Measurements from ENCODE around the gene CORO6. TPM values are rescaled to one million over a fixed set of nuclear protein-coding genes. Genes with fewer than 3 reads are reported as not detected.

Gene CORO6
- total and polyA plus RNA-seq, 2 of the 13 experiments (the other 11 are each of a cell fraction or from before 2014, with no cell fraction given): 0.42 to 0.82 TPM

DNA sequence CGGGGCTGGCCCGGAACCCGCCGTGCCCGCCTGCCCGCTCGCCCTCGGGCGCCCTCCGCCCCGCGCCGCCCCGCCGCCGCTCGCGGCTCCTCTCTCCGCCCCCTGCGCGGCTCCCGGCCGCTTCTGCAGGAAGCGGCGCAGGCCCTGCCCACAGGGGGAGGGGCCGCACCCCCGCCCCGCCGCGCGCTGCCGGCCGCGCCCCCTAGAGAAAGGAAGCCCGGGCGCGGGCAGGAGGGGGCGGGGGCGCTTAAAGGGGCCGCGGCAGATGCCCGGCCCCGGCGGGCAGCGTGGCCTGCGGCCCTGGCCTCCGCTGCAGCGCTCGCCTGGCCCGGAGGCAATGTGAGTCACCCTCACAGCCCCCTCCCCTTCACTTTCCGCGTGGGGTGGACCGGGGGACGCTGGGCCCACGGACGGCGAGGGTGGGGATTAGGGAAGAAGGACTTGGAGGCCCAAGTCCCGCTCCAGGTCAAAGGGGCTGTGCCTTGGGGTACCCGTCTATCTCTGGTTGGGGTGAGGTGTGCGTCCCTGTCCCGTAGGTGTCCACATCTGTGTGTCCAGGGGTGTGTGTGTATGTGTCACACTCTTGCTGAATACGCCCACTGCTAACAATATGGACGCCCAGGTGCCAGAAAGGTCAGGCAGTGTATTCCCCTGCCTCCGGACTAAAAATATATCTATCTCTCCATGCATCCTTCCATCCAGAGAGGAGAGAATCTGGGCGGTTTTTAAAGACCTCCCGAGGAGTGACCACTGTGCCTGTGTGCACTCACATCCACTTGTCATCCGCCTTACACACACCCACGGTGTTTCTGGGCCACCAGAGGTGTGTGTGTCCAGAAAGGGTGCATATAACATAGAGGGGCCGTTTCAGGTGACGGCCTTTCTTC, 32.9 kb downstream of the CORO6 start, which contains the start of gene GIT1 (continued):
- TF ChIP-seq, protein P1, sequence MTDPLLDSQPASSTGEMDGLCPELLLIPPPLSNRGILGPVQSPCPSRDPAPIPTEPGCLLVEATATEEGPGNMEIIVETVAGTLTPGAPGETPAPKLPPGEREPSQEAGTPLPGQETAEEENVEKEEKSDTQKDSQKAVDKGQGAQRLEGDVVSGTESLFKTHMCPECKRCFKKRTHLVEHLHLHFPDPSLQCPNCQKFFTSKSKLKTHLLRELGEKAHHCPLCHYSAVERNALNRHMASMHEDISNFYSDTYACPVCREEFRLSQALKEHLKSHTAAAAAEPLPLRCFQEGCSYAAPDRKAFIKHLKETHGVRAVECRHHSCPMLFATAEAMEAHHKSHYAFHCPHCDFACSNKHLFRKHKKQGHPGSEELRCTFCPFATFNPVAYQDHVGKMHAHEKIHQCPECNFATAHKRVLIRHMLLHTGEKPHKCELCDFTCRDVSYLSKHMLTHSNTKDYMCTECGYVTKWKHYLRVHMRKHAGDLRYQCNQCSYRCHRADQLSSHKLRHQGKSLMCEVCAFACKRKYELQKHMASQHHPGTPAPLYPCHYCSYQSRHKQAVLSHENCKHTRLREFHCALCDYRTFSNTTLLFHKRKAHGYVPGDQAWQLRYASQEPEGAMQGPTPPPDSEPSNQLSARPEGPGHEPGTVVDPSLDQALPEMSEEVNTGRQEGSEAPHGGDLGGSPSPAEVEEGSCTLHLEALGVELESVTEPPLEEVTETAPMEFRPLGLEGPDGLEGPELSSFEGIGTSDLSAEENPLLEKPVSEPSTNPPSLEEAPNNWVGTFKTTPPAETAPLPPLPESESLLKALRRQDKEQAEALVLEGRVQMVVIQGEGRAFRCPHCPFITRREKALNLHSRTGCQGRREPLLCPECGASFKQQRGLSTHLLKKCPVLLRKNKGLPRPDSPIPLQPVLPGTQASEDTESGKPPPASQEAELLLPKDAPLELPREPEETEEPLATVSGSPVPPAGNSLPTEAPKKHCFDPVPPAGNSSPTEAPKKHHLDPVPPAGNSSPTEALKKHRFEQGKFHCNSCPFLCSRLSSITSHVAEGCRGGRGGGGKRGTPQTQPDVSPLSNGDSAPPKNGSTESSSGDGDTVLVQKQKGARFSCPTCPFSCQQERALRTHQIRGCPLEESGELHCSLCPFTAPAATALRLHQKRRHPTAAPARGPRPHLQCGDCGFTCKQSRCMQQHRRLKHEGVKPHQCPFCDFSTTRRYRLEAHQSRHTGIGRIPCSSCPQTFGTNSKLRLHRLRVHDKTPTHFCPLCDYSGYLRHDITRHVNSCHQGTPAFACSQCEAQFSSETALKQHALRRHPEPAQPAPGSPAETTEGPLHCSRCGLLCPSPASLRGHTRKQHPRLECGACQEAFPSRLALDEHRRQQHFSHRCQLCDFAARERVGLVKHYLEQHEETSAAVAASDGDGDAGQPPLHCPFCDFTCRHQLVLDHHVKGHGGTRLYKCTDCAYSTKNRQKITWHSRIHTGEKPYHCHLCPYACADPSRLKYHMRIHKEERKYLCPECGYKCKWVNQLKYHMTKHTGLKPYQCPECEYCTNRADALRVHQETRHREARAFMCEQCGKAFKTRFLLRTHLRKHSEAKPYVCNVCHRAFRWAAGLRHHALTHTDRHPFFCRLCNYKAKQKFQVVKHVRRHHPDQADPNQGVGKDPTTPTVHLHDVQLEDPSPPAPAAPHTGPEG (CRISPR knock-in tag; IDR thresholded peaks at IDR 0.05): no peak
- TF ChIP-seq TEAD3 (CRISPR knock-in tag; optimal IDR thresholded peaks at IDR 0.05; ENCODE audit: borderline replicate concordance) (no peak), ARNT2 (CRISPR knock-in tag; IDR thresholded peaks at IDR 0.05; ENCODE audit: low read depth) (peak; percentile 58; the same call in 1 of the 2 replicates), SAP130 (CRISPR knock-in tag; IDR thresholded peaks at IDR 0.05; ENCODE audit: low read depth) (peak; percentile 61), ZFP36L2 (CRISPR knock-in tag; IDR thresholded peaks at IDR 0.05) (no peak), SUZ12 (IDR thresholded peaks at IDR 0.05; ENCODE audit: low read depth, low read length) (no peak), HOXD1 (CRISPR knock-in tag; IDR thresholded peaks at IDR 0.05) (no peak), ADNP (CRISPR knock-in tag; IDR thresholded peaks at IDR 0.05) (no peak), WIZ (CRISPR knock-in tag; IDR thresholded peaks at IDR 0.05) (no peak), ZNF782 (CRISPR knock-in tag; IDR thresholded peaks at IDR 0.05; ENCODE audit: borderline replicate concordance) (no peak), ZNF12 (CRISPR knock-in tag; IDR thresholded peaks at IDR 0.05) (no peak), ZNF552 (CRISPR knock-in tag; IDR thresholded peaks at IDR 0.05; ENCODE audit: borderline replicate concordance) (no peak), MXD4 (CRISPR knock-in tag; IDR thresholded peaks at IDR 0.05) (no peak; the same call in 1 of the 2 replicates)
- TF ChIP-seq, protein P2, sequence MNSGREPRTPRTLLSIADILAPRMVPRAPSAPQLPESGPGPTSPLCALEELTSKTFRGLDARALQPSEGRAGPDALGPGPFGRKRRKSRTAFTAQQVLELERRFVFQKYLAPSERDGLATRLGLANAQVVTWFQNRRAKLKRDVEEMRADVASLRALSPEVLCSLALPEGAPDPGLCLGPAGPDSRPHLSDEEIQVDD (CRISPR knock-in tag; IDR thresholded peaks at IDR 0.05; ENCODE audit: borderline replicate concordance): no peak
- TF ChIP-seq, protein P3, sequence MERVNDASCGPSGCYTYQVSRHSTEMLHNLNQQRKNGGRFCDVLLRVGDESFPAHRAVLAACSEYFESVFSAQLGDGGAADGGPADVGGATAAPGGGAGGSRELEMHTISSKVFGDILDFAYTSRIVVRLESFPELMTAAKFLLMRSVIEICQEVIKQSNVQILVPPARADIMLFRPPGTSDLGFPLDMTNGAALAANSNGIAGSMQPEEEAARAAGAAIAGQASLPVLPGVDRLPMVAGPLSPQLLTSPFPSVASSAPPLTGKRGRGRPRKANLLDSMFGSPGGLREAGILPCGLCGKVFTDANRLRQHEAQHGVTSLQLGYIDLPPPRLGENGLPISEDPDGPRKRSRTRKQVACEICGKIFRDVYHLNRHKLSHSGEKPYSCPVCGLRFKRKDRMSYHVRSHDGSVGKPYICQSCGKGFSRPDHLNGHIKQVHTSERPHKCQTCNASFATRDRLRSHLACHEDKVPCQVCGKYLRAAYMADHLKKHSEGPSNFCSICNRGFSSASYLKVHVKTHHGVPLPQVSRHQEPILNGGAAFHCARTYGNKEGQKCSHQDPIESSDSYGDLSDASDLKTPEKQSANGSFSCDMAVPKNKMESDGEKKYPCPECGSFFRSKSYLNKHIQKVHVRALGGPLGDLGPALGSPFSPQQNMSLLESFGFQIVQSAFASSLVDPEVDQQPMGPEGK (CRISPR knock-in tag; IDR thresholded peaks at IDR 0.05): peak; percentile 62
- TF ChIP-seq, protein P4, sequence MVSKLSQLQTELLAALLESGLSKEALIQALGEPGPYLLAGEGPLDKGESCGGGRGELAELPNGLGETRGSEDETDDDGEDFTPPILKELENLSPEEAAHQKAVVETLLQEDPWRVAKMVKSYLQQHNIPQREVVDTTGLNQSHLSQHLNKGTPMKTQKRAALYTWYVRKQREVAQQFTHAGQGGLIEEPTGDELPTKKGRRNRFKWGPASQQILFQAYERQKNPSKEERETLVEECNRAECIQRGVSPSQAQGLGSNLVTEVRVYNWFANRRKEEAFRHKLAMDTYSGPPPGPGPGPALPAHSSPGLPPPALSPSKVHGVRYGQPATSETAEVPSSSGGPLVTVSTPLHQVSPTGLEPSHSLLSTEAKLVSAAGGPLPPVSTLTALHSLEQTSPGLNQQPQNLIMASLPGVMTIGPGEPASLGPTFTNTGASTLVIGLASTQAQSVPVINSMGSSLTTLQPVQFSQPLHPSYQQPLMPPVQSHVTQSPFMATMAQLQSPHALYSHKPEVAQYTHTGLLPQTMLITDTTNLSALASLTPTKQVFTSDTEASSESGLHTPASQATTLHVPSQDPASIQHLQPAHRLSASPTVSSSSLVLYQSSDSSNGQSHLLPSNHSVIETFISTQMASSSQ (IDR thresholded peaks at IDR 0.05; ENCODE audit: low read depth): no peak
- TF ChIP-seq, protein P4 (CRISPR knock-in tag; IDR thresholded peaks at IDR 0.05; ENCODE audit: borderline replicate concordance): 0 out of 2 replicates have a peak, but pooled peaks have one; percentile 24
